HG03175 (cell line): Measurements from ENCODE around the gene BEAN1.
"Not testable (repeated sequence)": the region's sequence is repeated elsewhere in the genome, so short reads cannot be mapped to it uniquely, and the experiment has no call there.

ENCODE experiments used
- ATAC-seq: cut with Tn5 transposase; IDR thresholded peaks from one replicate; pipeline ENCODE4 v1.9.1; 2021; ENCODE audit warnings: mild to moderate bottlenecking, moderate library complexity; ENCODE audit not compliant: unreplicated experiment

BEAN1 gene

GRCh38 chr16:66438536-66438935, 11.4 kb downstream of the BEAN1 start:
- ATAC-seq: no peak

DNA sequence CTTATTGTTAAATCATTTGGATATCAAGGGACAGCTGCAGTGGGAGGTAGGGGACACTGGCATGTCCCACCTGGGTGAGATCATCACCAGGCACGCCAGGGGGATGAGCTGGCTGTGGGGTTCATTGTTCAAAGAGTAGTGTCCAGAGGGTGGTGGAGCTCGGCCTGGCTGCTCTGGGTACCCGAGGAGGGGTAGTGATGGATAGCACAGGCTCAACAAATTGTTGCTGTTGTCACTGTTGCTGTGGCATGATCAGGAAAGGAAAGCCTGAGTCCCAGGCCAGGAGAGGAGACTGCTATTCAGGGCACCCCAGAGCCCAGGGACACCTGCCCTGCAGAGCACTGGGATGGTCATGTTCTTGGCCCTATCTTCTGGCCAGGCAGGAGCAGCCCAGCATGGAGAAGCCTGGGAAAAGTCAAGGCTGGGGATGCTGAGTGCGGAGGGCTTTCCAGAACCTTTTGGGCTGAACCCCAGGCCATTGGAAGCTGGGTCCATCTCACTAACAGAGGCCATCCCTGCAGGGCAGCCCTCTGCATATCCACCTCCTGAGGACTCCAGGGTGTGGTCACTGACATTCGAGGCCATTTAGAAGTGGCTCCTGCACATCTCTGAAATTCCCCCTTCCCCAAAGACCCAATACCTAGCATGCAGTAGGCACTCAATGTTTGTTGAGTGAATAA, 12.1 kb downstream of the BEAN1 start:
- no peak for ATAC-seq

GRCh38 chr16:66440271-66440802, 13.2 kb downstream of the BEAN1 start:
- ATAC-seq: no peak

DNA sequence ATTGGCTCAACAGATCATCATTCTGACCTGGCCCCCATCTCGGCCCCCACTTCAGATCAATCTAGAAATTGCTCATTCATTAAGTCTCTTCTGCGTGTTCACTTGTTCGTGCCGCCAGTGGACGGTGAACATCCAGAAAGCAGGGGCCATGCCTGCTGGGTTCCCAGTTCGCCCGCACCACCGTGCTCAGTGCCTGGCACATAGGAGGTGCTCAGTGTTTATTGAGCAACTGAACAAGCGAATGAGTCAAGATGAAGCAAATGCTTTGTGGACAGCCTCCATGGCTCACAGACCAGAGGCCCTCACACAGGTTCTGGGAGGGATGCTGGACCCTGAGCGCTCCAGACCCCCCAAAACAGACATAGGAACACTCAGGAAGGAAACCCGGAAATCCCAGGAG, 13.9 kb downstream of the BEAN1 start:
- ATAC-seq: no peak

GRCh38 chr16:66441586-66442375, 14.7 kb downstream of the BEAN1 start:
- no peak for ATAC-seq

GRCh38 chr16:66442502-66443268, 15.6 kb downstream of the BEAN1 start:
- ATAC-seq: no peak

GRCh38 chr16:66443269-66443652, 16.2 kb downstream of the BEAN1 start:
- ATAC-seq: no peak

GRCh38 chr16:66444049-66444481, 17.0 kb downstream of the BEAN1 start:
- no peak for ATAC-seq

GRCh38 chr16:66446737-66447136, 19.6 kb downstream of the BEAN1 start:
- no peak for ATAC-seq

- ATAC-seq: no peak
Measured at GRCh38 chr16:66447491-66447890, 20.4 kb downstream of the BEAN1 start.

GRCh38 chr16:66451548-66451947, 24.5 kb downstream of the BEAN1 start:
- no peak for ATAC-seq

DNA sequence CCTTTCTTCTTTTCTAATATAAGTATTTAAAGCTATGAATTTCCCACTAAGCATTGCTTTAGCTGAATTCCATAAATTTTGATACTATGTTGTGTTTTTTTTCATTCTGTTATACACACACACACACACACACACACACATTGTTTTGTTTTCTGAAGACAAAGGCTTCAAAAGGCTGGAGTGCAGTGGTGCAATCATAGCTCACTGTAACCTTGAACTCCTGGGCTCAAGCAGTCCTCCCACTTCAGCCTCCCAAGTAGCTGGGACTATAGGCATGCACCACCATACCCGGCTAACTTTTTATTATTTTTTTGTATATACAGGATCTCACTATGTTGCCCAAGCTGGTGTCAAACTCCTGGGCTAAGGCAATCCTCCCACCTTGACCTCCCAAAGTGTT, 26.1 kb downstream of the BEAN1 start:
- not testable (repeated sequence) for ATAC-seq

GRCh38 chr16:66454751-66455150, 27.7 kb downstream of the BEAN1 start:
- no peak for ATAC-seq

DNA sequence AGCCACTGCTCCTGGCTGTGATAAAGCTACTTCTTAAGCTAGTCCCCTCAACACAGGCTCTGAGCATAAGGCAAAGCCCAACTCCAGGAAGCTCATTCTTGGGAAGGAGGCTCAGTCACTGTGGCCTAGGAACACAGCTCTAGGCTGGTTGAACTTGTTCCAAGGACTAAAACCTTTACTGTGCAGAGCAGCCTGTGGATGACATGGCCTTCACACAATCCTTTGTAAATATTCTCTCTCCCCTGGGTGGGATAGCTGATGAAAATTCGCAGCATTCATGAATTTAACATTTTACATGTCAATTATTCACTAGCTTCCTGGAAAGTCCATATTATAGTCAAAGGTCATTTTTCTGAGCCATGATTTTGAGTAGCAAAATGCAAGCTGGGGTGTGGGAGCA, 28.9 kb downstream of the BEAN1 start:
- no peak for ATAC-seq

- ATAC-seq: no peak
Measured at GRCh38 chr16:66457888-66458287, 30.8 kb downstream of the BEAN1 start.

- ATAC-seq: no peak
Measured at GRCh38 chr16:66458292-66458691, 31.2 kb downstream of the BEAN1 start.

GRCh38 chr16:66458853-66459252, 31.8 kb downstream of the BEAN1 start:
- ATAC-seq: no peak

- ATAC-seq: no peak
Measured at GRCh38 chr16:66459878-66460277, 32.8 kb downstream of the BEAN1 start.

- no peak for ATAC-seq
Measured at GRCh38 chr16:66460703-66461102, 33.6 kb downstream of the BEAN1 start.

DNA sequence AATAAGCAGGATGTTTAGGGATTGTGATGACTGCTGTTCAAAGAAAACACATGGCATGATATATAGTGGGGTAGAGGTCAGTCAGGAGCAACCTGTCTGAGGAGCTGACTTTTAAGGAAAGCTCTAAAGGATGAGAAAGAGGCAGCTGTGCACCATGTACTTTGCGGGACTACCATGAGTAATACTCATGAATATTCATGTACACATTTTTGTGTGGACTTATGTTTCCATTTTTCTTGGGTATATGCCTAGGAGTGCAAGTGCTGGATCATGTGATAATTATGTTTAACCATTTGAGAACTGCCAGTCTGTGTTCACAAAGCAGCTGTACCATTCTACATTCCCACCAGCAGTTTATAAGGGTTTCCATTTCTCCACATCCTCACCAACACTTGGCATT, 35.8 kb downstream of the BEAN1 start:
- ATAC-seq: no peak

DNA sequence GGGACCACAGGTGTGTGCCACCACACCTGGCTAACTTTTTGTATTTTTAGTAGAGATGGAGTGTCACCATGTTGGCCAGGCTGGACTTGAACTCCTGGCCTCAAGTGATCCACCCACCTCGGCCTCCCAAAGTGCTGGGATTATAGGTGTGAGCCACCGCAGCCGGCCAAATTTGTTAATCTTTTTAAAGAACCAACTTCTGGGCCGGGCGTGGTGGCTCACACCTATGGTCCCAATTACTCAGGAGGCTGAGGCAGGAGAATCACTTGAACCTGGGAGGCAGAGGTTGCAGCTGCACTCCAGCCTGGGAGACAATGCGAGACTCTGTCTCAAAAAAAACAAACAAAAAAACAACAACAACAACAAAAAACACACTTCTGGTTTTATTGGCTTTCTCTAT, 38.9 kb downstream of the BEAN1 start:
- not testable (repeated sequence) for ATAC-seq
